Neutrophil (primary cell): ENCODE measurements around the gene MYO1E.

Experiments used
- H3K27ac ChIP-seq: fragments of 200-600 bp; sonication (generic); 2 replicates; pipeline ENCODE4 v1.5.1; 2016; ENCODE audit warnings: mild to moderate bottlenecking, moderate library complexity
- H3K27me3 ChIP-seq: fragments of 200-600 bp; sonication (generic); 2 replicates; pipeline ENCODE4 v1.6.0; 2016; ENCODE audit warnings: mild to moderate bottlenecking
- H3K36me3 ChIP-seq: fragments of 200-600 bp; sonication (generic); 2 replicates; pipeline ENCODE4 v1.5.1; 2017
- H3K4me1 ChIP-seq, 2 experiments: fragments of 200-600 bp in 1 of 2; sonication (generic) in 1 of 2; 1 replicate in 1 of 2; 2 replicates in 1 of 2; pipeline versions ENCODE4 v1.5.1 to v1.6.1; 2013 to 2016; ENCODE audit warnings: low read depth in 1 of 2, low read length in 1 of 2, mild to moderate bottlenecking in 1 of 2, moderate library complexity in 1 of 2; ENCODE audit not compliant: control insufficient read depth in 1 of 2, insufficient read depth in 1 of 2
- H3K4me3 ChIP-seq, 2 experiments: fragments of 200-600 bp in 1 of 2; sonication (generic) in 1 of 2; 1 replicate in 1 of 2; 2 replicates in 1 of 2; pipeline ENCODE4 v1.5.1; 2013 to 2016; ENCODE audit warnings: low read depth in 1 of 2, low read length in 1 of 2, mild to moderate bottlenecking in 1 of 2, moderate library complexity in 1 of 2
- H3K9me3 ChIP-seq: fragments of 200-600 bp; sonication (generic); 2 replicates; pipeline ENCODE4 v1.5.1; 2016
- CTCF ChIP-seq: fragments of 200-600 bp; sonication (generic); IDR thresholded peaks from 2 replicates; pipeline ENCODE4 v1.5.1; 2016; ENCODE audit warnings: antibody characterized with exemption

MYO1E gene

DNA sequence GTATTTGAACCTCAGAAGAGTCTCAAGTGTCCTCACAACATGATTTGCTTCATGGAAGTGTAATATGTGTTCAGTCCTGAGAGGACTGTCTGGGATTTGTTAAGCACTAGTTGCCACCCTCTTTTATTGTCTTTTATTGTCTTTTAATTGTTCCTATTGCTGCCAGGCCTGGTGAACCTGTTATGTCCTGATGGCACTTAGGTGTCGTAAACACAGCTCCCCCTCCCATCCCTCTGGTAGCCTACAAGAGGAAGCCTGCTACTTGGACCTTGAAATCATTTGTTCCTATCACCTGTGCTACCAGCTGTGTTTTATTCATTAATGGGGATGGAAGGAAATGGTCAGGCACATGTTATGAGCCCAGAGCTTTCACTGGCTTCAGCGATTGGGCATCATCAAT, 248.4 kb downstream of the MYO1E start:
- Histone ChIP-seq H3K27me3 (no peaks in the 10 kb centered on the region), H3K36me3 (peaks cover 9% of the 10 kb centered on the region)

DNA sequence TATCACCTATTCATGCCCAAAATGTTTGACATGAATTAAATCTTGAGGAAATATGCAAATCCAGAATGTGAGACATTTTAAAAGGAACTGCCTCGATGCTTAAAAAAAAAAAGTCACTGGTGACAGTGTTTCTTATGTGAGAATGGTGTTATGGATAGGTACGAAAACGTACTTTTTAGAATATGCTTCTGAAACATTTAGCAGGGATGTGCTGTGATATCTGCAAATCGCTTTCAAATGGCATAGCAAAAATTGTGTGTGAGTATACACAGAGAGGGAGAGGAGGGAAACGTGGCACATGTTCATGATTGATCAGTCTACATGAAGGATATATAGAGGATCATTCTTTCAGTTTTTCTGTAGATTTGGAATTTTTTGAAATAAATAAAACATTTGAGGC, 251.7 kb downstream of the MYO1E start:
- TF ChIP-seq CTCF: no peak
- Histone ChIP-seq H3K4me1 (peaks cover 20 to 21% of the 10 kb centered on the region in 2 experiments), H3K27ac (peak overlapping the region; percentile 81), H3K27me3 (no peaks in the 10 kb centered on the region), H3K36me3 (peaks cover 25% of the 10 kb centered on the region), H3K4me3 (no peak overlapping the region), H3K9me3 (no peaks in the 10 kb centered on the region)

More for the DNA sequence above, 248.4 kb downstream of the MYO1E start:
- TF ChIP-seq CTCF: no peak
- H3K4me3 ChIP-seq: no peak overlapping the region
- no peak overlapping the region for H3K27ac ChIP-seq
- H3K4me1 ChIP-seq: peaks cover 20 to 21% of the 10 kb centered on the region in 2 experiments
- no peaks in the 10 kb centered on the region for H3K9me3 ChIP-seq

GRCh38 chr15:59119625-59120024, 253.0 kb downstream of the MYO1E start:
- H3K4me3 ChIP-seq: no peak overlapping the region
- H3K27ac ChIP-seq: peak overlapping the region; percentile 81
- no peak for TF ChIP-seq CTCF
- no peaks in the 10 kb centered on the region for H3K27me3 ChIP-seq
- H3K4me1 ChIP-seq: peaks cover 20 to 21% of the 10 kb centered on the region in 2 experiments
- H3K36me3 ChIP-seq: peaks cover 25% of the 10 kb centered on the region
- no peaks in the 10 kb centered on the region for H3K9me3 ChIP-seq

- Histone ChIP-seq H3K4me3 (no peak overlapping the region), H3K36me3 (peaks cover 16% of the 10 kb centered on the region), H3K27ac (no peak overlapping the region), H3K27me3 (no peaks in the 10 kb centered on the region), H3K4me1 (peaks cover 16 to 17% of the 10 kb centered on the region in 2 experiments), H3K9me3 (no peaks in the 10 kb centered on the region)
- TF ChIP-seq CTCF: no peak
Measured at GRCh38 chr15:59116771-59117170, 255.9 kb downstream of the MYO1E start.

GRCh38 chr15:59116141-59116540, 256.5 kb downstream of the MYO1E start:
- Histone ChIP-seq H3K27ac (no peak overlapping the region), H3K36me3 (peaks cover 18% of the 10 kb centered on the region), H3K9me3 (no peaks in the 10 kb centered on the region), H3K4me3 (no peak overlapping the region), H3K27me3 (no peaks in the 10 kb centered on the region), H3K4me1 (peaks cover 10 to 11% of the 10 kb centered on the region in 2 experiments)
- TF ChIP-seq CTCF: no peak

DNA sequence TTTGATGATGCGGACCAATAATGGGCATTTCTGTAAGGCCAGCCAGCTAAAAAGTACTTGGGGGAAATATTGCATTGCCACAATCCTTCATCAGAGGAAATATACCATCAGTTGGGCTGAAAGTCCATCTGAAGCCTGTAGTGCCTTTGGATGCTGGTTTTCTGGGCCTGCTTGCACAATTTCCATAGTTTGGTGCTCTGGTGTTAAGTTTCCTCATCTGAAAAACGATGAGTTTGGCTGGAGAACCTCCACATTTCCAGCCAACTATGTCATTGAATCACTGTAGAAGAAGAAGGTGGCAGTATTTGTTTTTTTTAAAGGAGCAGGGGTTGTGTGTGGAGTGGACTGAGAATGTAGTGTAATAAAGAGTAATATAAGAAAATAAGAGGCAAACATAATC, 257.6 kb downstream of the MYO1E start:
- H3K27me3 ChIP-seq: no peaks in the 10 kb centered on the region
- no peaks in the 10 kb centered on the region for H3K9me3 ChIP-seq
- no peak overlapping the region for H3K4me3 ChIP-seq
- TF ChIP-seq CTCF: no peak
- peaks cover 29% of the 10 kb centered on the region for H3K36me3 ChIP-seq
- no peaks in the 10 kb centered on the region for H3K4me1 ChIP-seq
- no peak overlapping the region for H3K27ac ChIP-seq
